ENCODE results near the gene DOK3. TPM values are rescaled to one million over a fixed set of nuclear protein-coding genes. Genes with fewer than 3 reads are reported as not detected.

The DOK3 gene
- total RNA-seq, 6 experiments from 2014 or later, result 1.1 to 2.6 (median 1.3) TPM

DNA sequence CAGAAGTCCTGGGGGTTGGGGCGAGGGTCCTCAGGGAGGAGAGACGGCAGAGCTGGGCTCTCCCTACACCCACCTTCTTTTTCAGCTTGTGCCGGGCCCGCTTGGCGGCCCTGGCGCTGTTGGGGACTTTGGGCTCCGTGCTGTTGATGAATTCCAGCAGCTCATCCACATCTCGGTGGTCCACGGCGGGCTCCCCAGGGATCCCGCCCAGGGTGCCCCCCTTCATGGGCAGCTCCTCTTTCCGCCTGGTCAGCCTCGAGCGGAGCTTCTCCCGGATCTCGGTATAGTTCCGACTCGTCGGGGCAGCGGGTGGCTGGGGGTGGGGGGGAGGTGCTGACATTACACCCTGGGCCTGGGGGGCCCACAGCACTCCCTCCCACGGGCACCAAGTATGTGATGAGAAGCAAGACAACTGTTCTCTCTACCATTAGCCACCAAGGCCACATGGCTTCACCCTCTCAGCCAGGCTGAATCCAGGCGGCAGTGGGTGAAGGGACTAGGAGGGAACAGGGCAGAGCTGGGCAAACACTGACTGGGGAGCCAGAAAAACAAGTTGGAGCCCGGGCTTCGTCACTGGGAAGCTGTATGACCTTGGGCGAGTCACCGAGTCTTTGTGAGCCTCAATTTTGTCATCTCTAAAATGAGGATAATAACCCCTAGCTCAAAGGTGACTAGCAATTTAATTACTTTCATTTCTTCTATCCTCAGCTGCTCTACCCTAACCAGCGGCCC is 21.7 kb upstream of the DOK3 start:
- H3K27me3 Mint-ChIP-seq (ENCODE audit: insufficient read depth), result no peaks in the 10 kb centered on the region; the same call in 1 of the 2 replicates
- H3K4me1 Mint-ChIP-seq (ENCODE audit: low read depth), result no peaks in the 10 kb centered on the region
- DNase-seq, result no peak
- no peak overlapping the region for H3K4me3 Mint-ChIP-seq
- TF ChIP-seq, protein P1, sequence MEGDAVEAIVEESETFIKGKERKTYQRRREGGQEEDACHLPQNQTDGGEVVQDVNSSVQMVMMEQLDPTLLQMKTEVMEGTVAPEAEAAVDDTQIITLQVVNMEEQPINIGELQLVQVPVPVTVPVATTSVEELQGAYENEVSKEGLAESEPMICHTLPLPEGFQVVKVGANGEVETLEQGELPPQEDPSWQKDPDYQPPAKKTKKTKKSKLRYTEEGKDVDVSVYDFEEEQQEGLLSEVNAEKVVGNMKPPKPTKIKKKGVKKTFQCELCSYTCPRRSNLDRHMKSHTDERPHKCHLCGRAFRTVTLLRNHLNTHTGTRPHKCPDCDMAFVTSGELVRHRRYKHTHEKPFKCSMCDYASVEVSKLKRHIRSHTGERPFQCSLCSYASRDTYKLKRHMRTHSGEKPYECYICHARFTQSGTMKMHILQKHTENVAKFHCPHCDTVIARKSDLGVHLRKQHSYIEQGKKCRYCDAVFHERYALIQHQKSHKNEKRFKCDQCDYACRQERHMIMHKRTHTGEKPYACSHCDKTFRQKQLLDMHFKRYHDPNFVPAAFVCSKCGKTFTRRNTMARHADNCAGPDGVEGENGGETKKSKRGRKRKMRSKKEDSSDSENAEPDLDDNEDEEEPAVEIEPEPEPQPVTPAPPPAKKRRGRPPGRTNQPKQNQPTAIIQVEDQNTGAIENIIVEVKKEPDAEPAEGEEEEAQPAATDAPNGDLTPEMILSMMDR (IDR thresholded peaks at IDR 0.05), result no peak
- H3K36me3 Mint-ChIP-seq (ENCODE audit: low read depth), result peaks cover 12% of the 10 kb centered on the region
- H3K9me3 Mint-ChIP-seq, result no peaks in the 10 kb centered on the region
- no peak overlapping the region for H3K27ac Mint-ChIP-seq

DNA sequence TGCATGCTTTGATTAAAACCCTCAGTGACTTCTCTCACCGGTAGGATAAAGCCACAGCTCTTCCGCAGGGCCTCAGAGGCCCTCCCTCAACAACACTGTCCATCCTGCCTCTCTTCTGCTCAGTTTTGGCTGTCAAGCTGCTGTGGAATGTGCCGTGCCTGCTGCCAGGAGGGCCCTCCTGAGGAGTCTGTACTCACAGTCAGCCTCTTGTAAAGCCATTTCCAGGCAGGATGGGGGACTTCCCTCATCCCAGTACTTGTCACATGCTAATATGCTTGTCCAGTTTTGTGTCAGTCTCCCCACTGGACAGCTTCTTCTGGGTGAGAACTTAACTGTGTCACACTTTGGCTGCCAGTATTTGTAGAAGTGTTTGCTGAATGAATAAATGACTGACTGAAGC is 21.0 kb upstream of the DOK3 start:
- Mint-ChIP-seq H3K4me3 (no peak overlapping the region), H3K27me3 (ENCODE audit: insufficient read depth) (no peaks in the 10 kb centered on the region; the same call in 1 of the 2 replicates), H3K36me3 (ENCODE audit: low read depth) (peaks cover 12% of the 10 kb centered on the region), H3K27ac (no peak overlapping the region), H3K4me1 (ENCODE audit: low read depth) (no peaks in the 10 kb centered on the region), H3K9me3 (no peaks in the 10 kb centered on the region)
- DNase-seq, result no peak
- TF ChIP-seq, protein P1 (IDR thresholded peaks at IDR 0.05), result no peak

DNA sequence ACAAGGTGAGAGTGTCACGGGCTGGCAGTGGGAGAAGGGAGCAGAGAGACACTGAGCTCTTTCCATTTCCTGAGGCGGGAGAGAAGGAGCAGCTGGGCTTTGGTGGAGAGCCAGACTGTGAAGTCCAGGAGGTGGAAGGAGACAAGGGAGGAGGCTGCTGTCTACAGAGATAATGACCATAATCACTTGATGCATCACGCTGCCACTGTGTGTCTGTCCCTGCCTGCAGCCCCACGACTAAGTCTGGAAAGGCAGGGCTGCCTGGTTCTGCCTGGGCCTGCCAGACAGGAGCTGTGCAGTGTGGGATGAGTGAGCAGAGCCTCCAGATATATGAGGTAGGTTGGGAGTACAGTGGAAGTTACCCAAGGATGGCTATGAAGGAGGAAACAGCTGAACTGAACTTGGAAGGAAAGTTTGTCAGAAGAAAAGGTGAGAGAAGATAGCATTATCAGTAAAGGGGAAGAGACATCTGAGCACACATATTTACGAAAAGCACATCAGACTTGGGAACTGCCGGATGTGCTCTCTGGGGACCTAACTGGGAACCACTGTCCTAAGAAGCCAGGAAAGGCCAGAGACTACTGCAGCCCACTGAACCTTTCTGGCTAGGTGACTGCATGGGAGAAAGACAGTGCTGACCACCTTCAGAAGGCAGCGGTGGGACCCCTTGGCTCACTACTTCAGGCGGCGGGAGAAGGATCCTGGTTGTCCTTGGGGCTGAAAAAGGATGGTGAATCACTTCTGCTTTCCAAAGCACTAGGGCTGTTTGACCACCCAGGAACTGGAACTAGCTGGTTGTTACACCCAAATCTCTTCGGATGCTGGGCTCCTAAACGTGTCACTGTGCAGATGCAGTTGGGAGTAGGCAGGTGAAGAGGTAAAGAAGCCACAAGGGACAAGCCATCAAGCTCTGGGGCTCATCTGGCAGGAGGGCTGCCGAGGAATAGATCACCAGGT is 19.9 kb upstream of the DOK3 start:
- Mint-ChIP-seq H3K27ac (no peak overlapping the region), H3K36me3 (ENCODE audit: low read depth) (peaks cover 12% of the 10 kb centered on the region), H3K9me3 (no peaks in the 10 kb centered on the region), H3K4me1 (ENCODE audit: low read depth) (no peaks in the 10 kb centered on the region), H3K4me3 (no peak overlapping the region), H3K27me3 (ENCODE audit: insufficient read depth) (no peaks in the 10 kb centered on the region; the same call in 1 of the 2 replicates)
- TF ChIP-seq, protein P1 (IDR thresholded peaks at IDR 0.05), result no peak
- DNase-seq, result no peak

DNA sequence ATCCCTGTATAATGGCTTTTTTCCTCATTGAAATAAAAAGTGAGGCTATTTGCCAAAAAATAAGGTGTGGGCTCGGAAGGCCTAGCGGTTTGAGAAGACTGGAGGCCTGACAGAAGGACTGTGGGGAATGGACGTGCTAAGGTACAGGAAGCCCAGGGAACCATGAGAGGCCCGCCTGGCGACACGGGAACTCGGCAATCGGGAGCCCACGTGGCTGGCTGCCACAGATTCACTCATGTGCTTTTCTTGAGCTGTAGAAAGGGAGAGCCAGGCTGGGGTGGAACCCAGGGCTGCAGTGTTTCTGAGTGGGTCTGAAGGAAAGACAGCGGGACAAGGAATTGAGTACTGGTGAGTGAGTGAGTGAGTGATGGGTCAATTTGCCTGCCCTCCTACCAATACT is 19.0 kb upstream of the DOK3 start:
- H3K27me3 Mint-ChIP-seq (ENCODE audit: insufficient read depth), result no peaks in the 10 kb centered on the region; the same call in 1 of the 2 replicates
- no peak overlapping the region for H3K27ac Mint-ChIP-seq
- H3K9me3 Mint-ChIP-seq, result no peaks in the 10 kb centered on the region
- TF ChIP-seq, protein P1 (IDR thresholded peaks at IDR 0.05), result no peak
- no peaks in the 10 kb centered on the region for H3K4me1 Mint-ChIP-seq (ENCODE audit: low read depth)
- DNase-seq, result no peak
- H3K36me3 Mint-ChIP-seq (ENCODE audit: low read depth), result peaks cover 10% of the 10 kb centered on the region
- no peak overlapping the region for H3K4me3 Mint-ChIP-seq

DNA sequence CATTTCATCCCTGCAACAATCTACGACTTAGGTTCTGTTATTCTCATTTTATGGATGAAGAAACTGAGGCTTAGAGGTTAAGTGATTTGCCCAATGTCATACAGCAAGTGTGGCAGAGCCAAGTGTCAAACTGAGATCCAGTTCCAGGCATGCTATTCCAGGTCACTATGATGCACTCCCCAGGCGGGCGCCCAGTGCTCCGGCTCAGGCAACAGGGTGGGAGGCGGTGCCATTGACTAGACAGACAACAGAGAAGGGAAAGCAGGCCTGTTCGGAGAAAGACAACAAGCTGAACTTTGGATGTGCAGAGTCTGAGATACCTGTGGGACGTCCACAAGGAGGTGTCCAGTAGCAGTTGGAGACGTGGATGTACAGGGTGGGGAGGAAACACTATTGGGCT is 18.0 kb upstream of the DOK3 start:
- no peaks in the 10 kb centered on the region for H3K9me3 Mint-ChIP-seq
- peaks cover 4% of the 10 kb centered on the region for H3K36me3 Mint-ChIP-seq (ENCODE audit: low read depth)
- no peak for DNase-seq
- H3K4me3 Mint-ChIP-seq, result no peak overlapping the region
- H3K27ac Mint-ChIP-seq, result no peak overlapping the region
- TF ChIP-seq, protein P1 (IDR thresholded peaks at IDR 0.05), result no peak
- H3K27me3 Mint-ChIP-seq (ENCODE audit: insufficient read depth), result no peaks in the 10 kb centered on the region; the same call in 1 of the 2 replicates
- H3K4me1 Mint-ChIP-seq (ENCODE audit: low read depth), result no peaks in the 10 kb centered on the region

Measured in HFFc6 (cell line).